Fibroblast of lung (primary cell): ENCODE measurements around the gene PNKP.

Experiments
- EZH2 ChIP-seq: IDR thresholded peaks from 2 replicates; pipeline ENCODE4 v1.5.1; 2012; ENCODE audit warnings: low read length, control low read depth, mild to moderate bottlenecking; ENCODE audit errors: missing control alignments
- TF ChIP-seq, protein P1 (sequence below), 2 donors: IDR thresholded peaks in 1 of 2; conservative IDR thresholded peaks in 1 of 2; 1 replicate in 1 of 2; 2 replicates in 1 of 2; pipeline ENCODE4 v1.5.1; 2011 to 2012; ENCODE audit warnings: low read length in 2 of 2, control low read depth in 1 of 2, inconsistent platforms in 1 of 2, low read depth in 1 of 2, mild to moderate bottlenecking in 1 of 2

DNA sequence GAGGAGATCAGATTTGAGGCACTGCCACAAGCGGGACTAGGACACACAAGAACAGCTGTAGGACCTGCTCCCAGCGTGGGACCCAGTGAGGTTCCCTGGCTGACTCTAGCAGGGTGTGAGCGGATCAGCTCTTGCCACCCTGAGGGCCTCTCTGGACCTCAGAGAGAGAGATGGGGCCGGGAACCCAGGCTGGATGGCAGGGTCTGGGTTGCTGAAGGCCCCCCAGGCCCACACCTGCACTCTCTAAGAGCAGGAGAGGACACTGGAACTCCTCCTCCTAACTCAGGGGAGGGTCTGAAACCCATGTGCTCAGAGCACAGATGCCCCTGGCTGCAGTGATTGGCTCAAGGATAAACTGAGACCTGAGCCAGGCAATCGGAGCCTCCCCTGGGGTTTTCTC is 42.8 kb upstream of the PNKP start:
- TF ChIP-seq, protein P1, sequence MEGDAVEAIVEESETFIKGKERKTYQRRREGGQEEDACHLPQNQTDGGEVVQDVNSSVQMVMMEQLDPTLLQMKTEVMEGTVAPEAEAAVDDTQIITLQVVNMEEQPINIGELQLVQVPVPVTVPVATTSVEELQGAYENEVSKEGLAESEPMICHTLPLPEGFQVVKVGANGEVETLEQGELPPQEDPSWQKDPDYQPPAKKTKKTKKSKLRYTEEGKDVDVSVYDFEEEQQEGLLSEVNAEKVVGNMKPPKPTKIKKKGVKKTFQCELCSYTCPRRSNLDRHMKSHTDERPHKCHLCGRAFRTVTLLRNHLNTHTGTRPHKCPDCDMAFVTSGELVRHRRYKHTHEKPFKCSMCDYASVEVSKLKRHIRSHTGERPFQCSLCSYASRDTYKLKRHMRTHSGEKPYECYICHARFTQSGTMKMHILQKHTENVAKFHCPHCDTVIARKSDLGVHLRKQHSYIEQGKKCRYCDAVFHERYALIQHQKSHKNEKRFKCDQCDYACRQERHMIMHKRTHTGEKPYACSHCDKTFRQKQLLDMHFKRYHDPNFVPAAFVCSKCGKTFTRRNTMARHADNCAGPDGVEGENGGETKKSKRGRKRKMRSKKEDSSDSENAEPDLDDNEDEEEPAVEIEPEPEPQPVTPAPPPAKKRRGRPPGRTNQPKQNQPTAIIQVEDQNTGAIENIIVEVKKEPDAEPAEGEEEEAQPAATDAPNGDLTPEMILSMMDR (conservative IDR thresholded peaks at IDR 0.05 in 1 of 2, IDR thresholded peaks at IDR 0.05 in 1 of 2; ENCODE audit: low read depth in 1 of 2, low read length in 2 of 2) = no peak
- TF ChIP-seq EZH2 = no peak
